ENCODE results near the gene ATN1.
A peak's percentile ranks its signal among the peaks of the same experiment; 100 is the strongest.
"Not testable (repeated sequence)": the region's sequence is repeated elsewhere in the genome, so short reads cannot be mapped to it uniquely, and the experiment has no call there.

Gene ATN1

GRCh38 chr12:6904280-6905276 is 23.2 kb upstream of the ATN1 start, which contains the start of gene LRRC23:
LRRC23 (plus strand) TSS chr12:6904822; CDS start chr12:6905634, 812 bp downstream.
- DNase-seq, result peak; percentile 96

GRCh38 chr12:6905414-6906040 is 22.2 kb upstream of the ATN1 start:
- no peak for DNase-seq

GRCh38 chr12:6908141-6908540 is 19.6 kb upstream of the ATN1 start:
- DNase-seq, result not testable (repeated sequence)

- DNase-seq, result no peak
These were observed 18.2 kb upstream of the ATN1 start for GRCh38 chr12:6909421-6910145.

- no peak for DNase-seq
These were observed 15.4 kb upstream of the ATN1 start for GRCh38 chr12:6912164-6912935.

GRCh38 chr12:6914246-6914946 is 13.4 kb upstream of the ATN1 start, which contains the start of gene ENO2:
ENO2 (plus strand) TSS chr12:6914580; CDS start chr12:6915833, 1,253 bp downstream.
- peak; percentile 59 for DNase-seq

GRCh38 chr12:6914947-6915788 is 12.6 kb upstream of the ATN1 start:
- DNase-seq, result no peak

- no peak for DNase-seq
These were observed 11.9 kb upstream of the ATN1 start for GRCh38 chr12:6915789-6916285.

GRCh38 chr12:6916426-6917200 is 11.1 kb upstream of the ATN1 start:
- no peak for DNase-seq

- no peak for DNase-seq
These were observed 10.1 kb upstream of the ATN1 start for GRCh38 chr12:6917491-6918231.

- DNase-seq, result no peak
These were observed 8.2 kb upstream of the ATN1 start for GRCh38 chr12:6919588-6919987.

- no peak for DNase-seq
These were observed 6.2 kb upstream of the ATN1 start for GRCh38 chr12:6921539-6921938.

GRCh38 chr12:6921996-6922946 is 5.5 kb upstream of the ATN1 start:
- DNase-seq, result peak; percentile 57

- no peak for DNase-seq
These were observed 4.6 kb upstream of the ATN1 start for GRCh38 chr12:6923003-6923732.

- no peak for DNase-seq
These were observed 3.9 kb upstream of the ATN1 start for GRCh38 chr12:6923851-6924250.

GRCh38 chr12:6925239-6925539 is 2.6 kb upstream of the ATN1 start:
- no peak for DNase-seq

Data from inflammatory macrophage treated with lipopolysaccharide for 4 hours (primary cell).